Measurements from ENCODE around the gene MAMDC2.

Gene MAMDC2

GRCh38 chr9:70097187-70097586 lies 53.5 kb downstream of the MAMDC2 start:
- H3K9me3 Mint-ChIP-seq (ENCODE audit: low read depth), result no peaks in the 10 kb centered on the region
- H3K27me3 Mint-ChIP-seq, result peaks cover 2% of the 10 kb centered on the region
- no peaks in the 10 kb centered on the region for H3K36me3 Mint-ChIP-seq
- no peak overlapping the region for H3K4me3 Mint-ChIP-seq
- no peak overlapping the region for H3K27ac Mint-ChIP-seq
- peaks cover 2% of the 10 kb centered on the region for H3K4me1 Mint-ChIP-seq (ENCODE audit: low read depth)

GRCh38 chr9:70100362-70100761 lies 56.7 kb downstream of the MAMDC2 start:
- H3K9me3 Mint-ChIP-seq (ENCODE audit: low read depth), result no peaks in the 10 kb centered on the region
- no peaks in the 10 kb centered on the region for H3K36me3 Mint-ChIP-seq
- no peaks in the 10 kb centered on the region for H3K4me1 Mint-ChIP-seq (ENCODE audit: low read depth)
- no peak overlapping the region for H3K27ac Mint-ChIP-seq
- H3K27me3 Mint-ChIP-seq, result peaks cover 2% of the 10 kb centered on the region
- H3K4me3 Mint-ChIP-seq, result no peak overlapping the region

GRCh38 chr9:70101265-70101664 lies 57.6 kb downstream of the MAMDC2 start:
- Mint-ChIP-seq H3K4me1 (ENCODE audit: low read depth) (no peaks in the 10 kb centered on the region), H3K27ac (no peak overlapping the region), H3K9me3 (ENCODE audit: low read depth) (no peaks in the 10 kb centered on the region), H3K36me3 (no peaks in the 10 kb centered on the region), H3K4me3 (no peak overlapping the region), H3K27me3 (peaks cover 3% of the 10 kb centered on the region)

GRCh38 chr9:70105147-70105546 lies 61.5 kb downstream of the MAMDC2 start:
- peaks cover 1% of the 10 kb centered on the region for H3K4me1 Mint-ChIP-seq (ENCODE audit: low read depth)
- H3K27me3 Mint-ChIP-seq, result peaks cover 3% of the 10 kb centered on the region
- no peaks in the 10 kb centered on the region for H3K9me3 Mint-ChIP-seq (ENCODE audit: low read depth)
- H3K27ac Mint-ChIP-seq, result no peak overlapping the region
- H3K36me3 Mint-ChIP-seq, result no peaks in the 10 kb centered on the region
- no peak overlapping the region for H3K4me3 Mint-ChIP-seq

GRCh38 chr9:70106571-70106970 lies 62.9 kb downstream of the MAMDC2 start:
- H3K27ac Mint-ChIP-seq, result no peak overlapping the region
- no peaks in the 10 kb centered on the region for H3K36me3 Mint-ChIP-seq
- peaks cover 11% of the 10 kb centered on the region for H3K27me3 Mint-ChIP-seq

GRCh38 chr9:70107558-70107957 lies 63.9 kb downstream of the MAMDC2 start:
- H3K4me1 Mint-ChIP-seq (ENCODE audit: low read depth), result peaks cover 12% of the 10 kb centered on the region
- no peaks in the 10 kb centered on the region for H3K36me3 Mint-ChIP-seq
- no peaks in the 10 kb centered on the region for H3K9me3 Mint-ChIP-seq (ENCODE audit: low read depth)
- H3K27me3 Mint-ChIP-seq, result peaks cover 11% of the 10 kb centered on the region
- H3K27ac Mint-ChIP-seq, result no peak overlapping the region
- H3K4me3 Mint-ChIP-seq, result no peak overlapping the region

More at GRCh38 chr9:70106571-70106970, 62.9 kb downstream of the MAMDC2 start:
- Mint-ChIP-seq H3K4me3 (no peak overlapping the region), H3K4me1 (ENCODE audit: low read depth) (peaks cover 12% of the 10 kb centered on the region), H3K9me3 (ENCODE audit: low read depth) (no peaks in the 10 kb centered on the region)

- Mint-ChIP-seq H3K27me3 (peaks cover 12% of the 10 kb centered on the region), H3K9me3 (ENCODE audit: low read depth) (no peaks in the 10 kb centered on the region), H3K4me3 (no peak overlapping the region), H3K4me1 (ENCODE audit: low read depth) (peaks cover 12% of the 10 kb centered on the region), H3K27ac (no peak overlapping the region), H3K36me3 (no peaks in the 10 kb centered on the region)
Measured at GRCh38 chr9:70108181-70108580, 64.5 kb downstream of the MAMDC2 start.

GRCh38 chr9:70110194-70111041 lies 66.8 kb downstream of the MAMDC2 start:
- Mint-ChIP-seq H3K9me3 (ENCODE audit: low read depth) (no peaks in the 10 kb centered on the region), H3K27ac (no peak overlapping the region), H3K36me3 (peaks cover 3% of the 10 kb centered on the region), H3K4me3 (peak overlapping the region; percentile 44), H3K27me3 (peaks cover 16% of the 10 kb centered on the region), H3K4me1 (ENCODE audit: low read depth) (peaks cover 12% of the 10 kb centered on the region)

- Mint-ChIP-seq H3K4me1 (ENCODE audit: low read depth) (peaks cover 12% of the 10 kb centered on the region), H3K9me3 (ENCODE audit: low read depth) (no peaks in the 10 kb centered on the region), H3K27me3 (peaks cover 15% of the 10 kb centered on the region), H3K36me3 (peaks cover 3% of the 10 kb centered on the region), H3K27ac (no peak overlapping the region), H3K4me3 (peak overlapping the region; percentile 33)
Measured at GRCh38 chr9:70111042-70111602, 67.5 kb downstream of the MAMDC2 start.

GRCh38 chr9:70111641-70112236 lies 68.1 kb downstream of the MAMDC2 start:
- H3K36me3 Mint-ChIP-seq, result peaks cover 3% of the 10 kb centered on the region
- H3K9me3 Mint-ChIP-seq (ENCODE audit: low read depth), result no peaks in the 10 kb centered on the region
- peaks cover 16% of the 10 kb centered on the region for H3K27me3 Mint-ChIP-seq
- no peak overlapping the region for H3K4me3 Mint-ChIP-seq
- peaks cover 12% of the 10 kb centered on the region for H3K4me1 Mint-ChIP-seq (ENCODE audit: low read depth)
- H3K27ac Mint-ChIP-seq, result no peak overlapping the region

GRCh38 chr9:70112981-70113380 lies 69.3 kb downstream of the MAMDC2 start:
- Mint-ChIP-seq H3K4me1 (ENCODE audit: low read depth) (peaks cover 12% of the 10 kb centered on the region), H3K4me3 (no peak overlapping the region), H3K36me3 (peaks cover 3% of the 10 kb centered on the region), H3K27me3 (peaks cover 20% of the 10 kb centered on the region), H3K27ac (no peak overlapping the region), H3K9me3 (ENCODE audit: low read depth) (no peaks in the 10 kb centered on the region)

- Mint-ChIP-seq H3K27me3 (peaks cover 20% of the 10 kb centered on the region), H3K4me3 (no peak overlapping the region)
Measured at GRCh38 chr9:70113403-70114022, 69.9 kb downstream of the MAMDC2 start.

GRCh38 chr9:70114898-70115297 lies 71.2 kb downstream of the MAMDC2 start:
- H3K27me3 Mint-ChIP-seq, result peaks cover 23% of the 10 kb centered on the region
- peaks cover 12% of the 10 kb centered on the region for H3K4me1 Mint-ChIP-seq (ENCODE audit: low read depth)
- no peaks in the 10 kb centered on the region for H3K9me3 Mint-ChIP-seq (ENCODE audit: low read depth)
- no peak overlapping the region for H3K4me3 Mint-ChIP-seq
- no peak overlapping the region for H3K27ac Mint-ChIP-seq
- peaks cover 3% of the 10 kb centered on the region for H3K36me3 Mint-ChIP-seq

More at GRCh38 chr9:70113403-70114022, 69.9 kb downstream of the MAMDC2 start:
- Mint-ChIP-seq H3K9me3 (ENCODE audit: low read depth) (no peaks in the 10 kb centered on the region), H3K36me3 (peaks cover 3% of the 10 kb centered on the region), H3K27ac (no peak overlapping the region), H3K4me1 (ENCODE audit: low read depth) (peaks cover 12% of the 10 kb centered on the region)

GRCh38 chr9:70117835-70118319 lies 74.2 kb downstream of the MAMDC2 start:
- Mint-ChIP-seq H3K9me3 (ENCODE audit: low read depth) (no peaks in the 10 kb centered on the region), H3K27me3 (peaks cover 13% of the 10 kb centered on the region), H3K36me3 (peaks cover 3% of the 10 kb centered on the region), H3K4me3 (no peak overlapping the region), H3K4me1 (ENCODE audit: low read depth) (no peaks in the 10 kb centered on the region), H3K27ac (no peak overlapping the region)

GRCh38 chr9:70119786-70120185 lies 76.1 kb downstream of the MAMDC2 start:
- no peak overlapping the region for H3K27ac Mint-ChIP-seq
- no peaks in the 10 kb centered on the region for H3K9me3 Mint-ChIP-seq (ENCODE audit: low read depth)
- no peak overlapping the region for H3K4me3 Mint-ChIP-seq
- peaks cover 9% of the 10 kb centered on the region for H3K27me3 Mint-ChIP-seq
- no peaks in the 10 kb centered on the region for H3K36me3 Mint-ChIP-seq
- H3K4me1 Mint-ChIP-seq (ENCODE audit: low read depth), result no peaks in the 10 kb centered on the region
